Panc1 (cell line): ENCODE measurements around the gene CD55.

Experiments used
- POLR2AphosphoS5 ChIP-seq: IDR thresholded peaks from 2 replicates; pipeline ENCODE4 v1.6.1; 2012; ENCODE audit warnings: mild to moderate bottlenecking, low read depth, low read length, moderate library complexity
- SIN3A ChIP-seq: IDR thresholded peaks from 2 replicates; pipeline ENCODE4 v1.6.1; 2012; ENCODE audit warnings: low read depth, mild to moderate bottlenecking, low read length, moderate library complexity, borderline replicate concordance; ENCODE audit not compliant: insufficient read depth
- TCF7L2 ChIP-seq: IDR thresholded peaks from 2 replicates; pipeline ENCODE4 v1.6.1; 2011; ENCODE audit warnings: mild to moderate bottlenecking, low read depth, low read length, inconsistent platforms
- TF ChIP-seq, protein P1 (sequence below): fragments of 450-650 bp; IDR thresholded peaks from 2 replicates; pipeline ENCODE4 v1.5.1; 2017; ENCODE audit warnings: mild to moderate bottlenecking
- TF ChIP-seq, protein P2 (sequence below), 2 experiments: IDR thresholded peaks; 2 replicates each; pipeline ENCODE4 v1.6.1; 2011 to 2012; ENCODE audit warnings: low read depth in 2 of 2, control low read depth in 1 of 2, low read length in 1 of 2, mild to moderate bottlenecking in 1 of 2, moderate library complexity in 1 of 2; ENCODE audit not compliant: insufficient read depth in 1 of 2

DNA sequence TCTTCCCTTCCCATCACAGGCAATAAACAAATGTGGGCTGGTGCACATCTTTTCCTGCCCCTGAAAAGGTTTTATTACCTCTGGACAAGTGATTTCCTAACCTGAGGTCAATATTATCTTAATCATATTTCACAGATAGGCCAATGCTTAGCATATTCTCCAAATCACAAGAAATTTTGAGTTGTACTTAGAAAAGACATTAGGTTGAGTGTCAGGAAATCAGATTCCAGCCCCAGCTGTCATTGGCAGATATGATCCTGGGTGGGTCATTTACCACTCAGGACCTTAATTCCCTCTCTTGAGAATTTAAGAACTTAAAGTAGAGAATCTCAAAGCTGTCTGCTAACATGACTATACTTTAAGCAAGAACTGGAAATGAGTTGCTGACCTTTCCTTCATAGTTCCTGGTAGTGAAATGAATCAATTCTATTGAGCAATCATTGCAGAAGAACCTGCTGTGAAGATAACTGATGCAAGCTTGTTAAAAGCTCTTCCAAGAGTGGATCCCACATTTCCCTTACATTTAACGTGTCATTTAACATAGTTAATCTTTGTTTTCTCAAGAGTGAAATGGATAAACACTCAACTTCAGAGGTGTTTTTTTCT is 86.3 kb downstream of the CD55 start:
- TF ChIP-seq, protein P1, sequence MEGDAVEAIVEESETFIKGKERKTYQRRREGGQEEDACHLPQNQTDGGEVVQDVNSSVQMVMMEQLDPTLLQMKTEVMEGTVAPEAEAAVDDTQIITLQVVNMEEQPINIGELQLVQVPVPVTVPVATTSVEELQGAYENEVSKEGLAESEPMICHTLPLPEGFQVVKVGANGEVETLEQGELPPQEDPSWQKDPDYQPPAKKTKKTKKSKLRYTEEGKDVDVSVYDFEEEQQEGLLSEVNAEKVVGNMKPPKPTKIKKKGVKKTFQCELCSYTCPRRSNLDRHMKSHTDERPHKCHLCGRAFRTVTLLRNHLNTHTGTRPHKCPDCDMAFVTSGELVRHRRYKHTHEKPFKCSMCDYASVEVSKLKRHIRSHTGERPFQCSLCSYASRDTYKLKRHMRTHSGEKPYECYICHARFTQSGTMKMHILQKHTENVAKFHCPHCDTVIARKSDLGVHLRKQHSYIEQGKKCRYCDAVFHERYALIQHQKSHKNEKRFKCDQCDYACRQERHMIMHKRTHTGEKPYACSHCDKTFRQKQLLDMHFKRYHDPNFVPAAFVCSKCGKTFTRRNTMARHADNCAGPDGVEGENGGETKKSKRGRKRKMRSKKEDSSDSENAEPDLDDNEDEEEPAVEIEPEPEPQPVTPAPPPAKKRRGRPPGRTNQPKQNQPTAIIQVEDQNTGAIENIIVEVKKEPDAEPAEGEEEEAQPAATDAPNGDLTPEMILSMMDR: no peak
- TF ChIP-seq TCF7L2 (no peak), POLR2AphosphoS5 (no peak), SIN3A (no peak)
- TF ChIP-seq, protein P2, sequence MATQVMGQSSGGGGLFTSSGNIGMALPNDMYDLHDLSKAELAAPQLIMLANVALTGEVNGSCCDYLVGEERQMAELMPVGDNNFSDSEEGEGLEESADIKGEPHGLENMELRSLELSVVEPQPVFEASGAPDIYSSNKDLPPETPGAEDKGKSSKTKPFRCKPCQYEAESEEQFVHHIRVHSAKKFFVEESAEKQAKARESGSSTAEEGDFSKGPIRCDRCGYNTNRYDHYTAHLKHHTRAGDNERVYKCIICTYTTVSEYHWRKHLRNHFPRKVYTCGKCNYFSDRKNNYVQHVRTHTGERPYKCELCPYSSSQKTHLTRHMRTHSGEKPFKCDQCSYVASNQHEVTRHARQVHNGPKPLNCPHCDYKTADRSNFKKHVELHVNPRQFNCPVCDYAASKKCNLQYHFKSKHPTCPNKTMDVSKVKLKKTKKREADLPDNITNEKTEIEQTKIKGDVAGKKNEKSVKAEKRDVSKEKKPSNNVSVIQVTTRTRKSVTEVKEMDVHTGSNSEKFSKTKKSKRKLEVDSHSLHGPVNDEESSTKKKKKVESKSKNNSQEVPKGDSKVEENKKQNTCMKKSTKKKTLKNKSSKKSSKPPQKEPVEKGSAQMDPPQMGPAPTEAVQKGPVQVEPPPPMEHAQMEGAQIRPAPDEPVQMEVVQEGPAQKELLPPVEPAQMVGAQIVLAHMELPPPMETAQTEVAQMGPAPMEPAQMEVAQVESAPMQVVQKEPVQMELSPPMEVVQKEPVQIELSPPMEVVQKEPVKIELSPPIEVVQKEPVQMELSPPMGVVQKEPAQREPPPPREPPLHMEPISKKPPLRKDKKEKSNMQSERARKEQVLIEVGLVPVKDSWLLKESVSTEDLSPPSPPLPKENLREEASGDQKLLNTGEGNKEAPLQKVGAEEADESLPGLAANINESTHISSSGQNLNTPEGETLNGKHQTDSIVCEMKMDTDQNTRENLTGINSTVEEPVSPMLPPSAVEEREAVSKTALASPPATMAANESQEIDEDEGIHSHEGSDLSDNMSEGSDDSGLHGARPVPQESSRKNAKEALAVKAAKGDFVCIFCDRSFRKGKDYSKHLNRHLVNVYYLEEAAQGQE (IDR thresholded peaks at IDR 0.05; ENCODE audit: insufficient read depth in 1 of 2, low read depth in 2 of 2, low read length in 1 of 2): no peak
